Thyroid gland (tissue), 4 donors: ENCODE data around the gene BMERB1. TPM values are rescaled to one million over a fixed set of nuclear protein-coding genes. Genes with fewer than 3 reads are reported as not detected.

ENCODE experiments used
- DNase-seq, 2 donors: peaks; one replicate each; pipeline ENCODE4 v3.0.0-alpha.2; 2019
- H3K27ac ChIP-seq, 3 donors: fragments of 200-600 bp; sonication (generic); 1 replicate in 2 of 3; 2 replicates in 1 of 3; pipeline ENCODE4 v1.5.1; 2016 to 2019; ENCODE audit warnings: mild to moderate bottlenecking in 1 of 3, moderate library complexity in 1 of 3
- H3K27me3 ChIP-seq: fragments of 200-600 bp; sonication (generic); one replicate; pipeline ENCODE4 v1.5.1; 2019
- H3K36me3 ChIP-seq, 2 donors: fragments of 200-600 bp; sonication (generic); one replicate each; pipeline ENCODE4 v1.5.1; 2016 to 2019
- H3K4me1 ChIP-seq, 2 donors: fragments of 200-600 bp; sonication (generic); one replicate each; pipeline ENCODE4 v1.5.1; 2017 to 2019
- H3K4me3 ChIP-seq, 3 donors: fragments of 200-600 bp; sonication (generic); replicated peaks in 1 of 3; 1 replicate in 2 of 3; 2 replicates in 1 of 3; pipeline ENCODE4 v1.5.1; 2016; ENCODE audit warnings: mild to moderate bottlenecking in 1 of 3
- H3K9me3 ChIP-seq: fragments of 200-600 bp; sonication (generic); one replicate; pipeline ENCODE4 v1.5.1; 2017
- POLR2A ChIP-seq, 2 donors: fragments of 450-650 bp; IDR thresholded peaks; one replicate each; pipeline ENCODE4 v1.6.1; 2017; ENCODE audit warnings: antibody characterized with exemption in 2 of 2, mild to moderate bottlenecking in 2 of 2, moderate library complexity in 1 of 2
- WGBS, 2 donors: methylation state at CpG; one replicate each; pipeline ENCODE4 v1.1.5; 2017; 5-methylcytosine and 5-hydroxymethylcytosine counted together
- intact Hi-C: fragments of 100-400 bp; cut with DNase I; formaldehyde crosslinking; loops from one replicate; pipeline ENCODE4 v1.15.1; 2023
- total RNA-seq, 4 donors: library from RNA; depleted of rRNA; stranded (reverse); fragments of >200 nt; gene quantifications; one replicate each; pipeline ENCODE4 v1.2.3, GENCODE V29; 2016
- TF ChIP-seq, protein P1 (sequence below), 6 experiments: fragments of 200-600 bp in 3 of 6; fragments of 450-650 bp in 3 of 6; sonication (generic) in 3 of 6; IDR thresholded peaks; one replicate each; pipeline ENCODE4 v1.5.1; 2016 to 2019; ENCODE audit warnings: antibody characterized with exemption in 6 of 6, mild to moderate bottlenecking in 2 of 6, inconsistent platforms in 1 of 6, moderate library complexity in 1 of 6

The BMERB1 gene
- total RNA-seq, 4 donors from 2014 or later, result 13.7 to 31.0 (median 23.0) TPM

DNA sequence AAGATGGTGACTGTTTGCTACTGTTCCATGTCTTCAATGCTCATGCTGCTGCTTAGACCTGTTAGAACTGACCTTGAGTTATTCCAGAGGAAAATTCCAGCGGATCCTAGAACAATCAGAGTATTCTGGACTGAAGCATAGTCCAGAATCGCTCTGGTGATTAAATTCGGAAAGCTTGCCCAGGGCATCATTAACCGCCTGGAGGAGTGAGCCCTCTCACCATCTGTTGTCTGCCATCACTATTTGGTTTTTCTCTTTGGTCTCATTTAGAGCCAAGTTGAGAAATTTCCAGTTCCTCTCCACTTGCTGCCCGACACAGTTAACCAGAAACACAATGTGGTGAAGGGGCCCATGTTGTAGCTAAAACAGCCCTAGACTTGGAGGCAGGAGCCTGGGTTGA is 104.1 kb downstream of the BMERB1 start:
- DNase-seq, result no peak
- TF ChIP-seq, protein P1, sequence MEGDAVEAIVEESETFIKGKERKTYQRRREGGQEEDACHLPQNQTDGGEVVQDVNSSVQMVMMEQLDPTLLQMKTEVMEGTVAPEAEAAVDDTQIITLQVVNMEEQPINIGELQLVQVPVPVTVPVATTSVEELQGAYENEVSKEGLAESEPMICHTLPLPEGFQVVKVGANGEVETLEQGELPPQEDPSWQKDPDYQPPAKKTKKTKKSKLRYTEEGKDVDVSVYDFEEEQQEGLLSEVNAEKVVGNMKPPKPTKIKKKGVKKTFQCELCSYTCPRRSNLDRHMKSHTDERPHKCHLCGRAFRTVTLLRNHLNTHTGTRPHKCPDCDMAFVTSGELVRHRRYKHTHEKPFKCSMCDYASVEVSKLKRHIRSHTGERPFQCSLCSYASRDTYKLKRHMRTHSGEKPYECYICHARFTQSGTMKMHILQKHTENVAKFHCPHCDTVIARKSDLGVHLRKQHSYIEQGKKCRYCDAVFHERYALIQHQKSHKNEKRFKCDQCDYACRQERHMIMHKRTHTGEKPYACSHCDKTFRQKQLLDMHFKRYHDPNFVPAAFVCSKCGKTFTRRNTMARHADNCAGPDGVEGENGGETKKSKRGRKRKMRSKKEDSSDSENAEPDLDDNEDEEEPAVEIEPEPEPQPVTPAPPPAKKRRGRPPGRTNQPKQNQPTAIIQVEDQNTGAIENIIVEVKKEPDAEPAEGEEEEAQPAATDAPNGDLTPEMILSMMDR (IDR thresholded peaks at IDR 0.05), result no peak
- no peak for TF ChIP-seq POLR2A (IDR thresholded peaks at IDR 0.05)
- no peak overlapping the region for H3K27ac ChIP-seq
- intact Hi-C loops, result no loop called here
- no peaks in the 10 kb centered on the region for H3K9me3 ChIP-seq
- H3K36me3 ChIP-seq, result no peaks in the 10 kb centered on the region
- WGBS, 2 donors, result 86 to 89% methylated on average over 5 of the region's 5 CpGs
- no peaks in the 10 kb centered on the region for H3K27me3 ChIP-seq
- H3K4me3 ChIP-seq, result no peak overlapping the region
- H3K4me1 ChIP-seq, result no peaks in the 10 kb centered on the region

DNA sequence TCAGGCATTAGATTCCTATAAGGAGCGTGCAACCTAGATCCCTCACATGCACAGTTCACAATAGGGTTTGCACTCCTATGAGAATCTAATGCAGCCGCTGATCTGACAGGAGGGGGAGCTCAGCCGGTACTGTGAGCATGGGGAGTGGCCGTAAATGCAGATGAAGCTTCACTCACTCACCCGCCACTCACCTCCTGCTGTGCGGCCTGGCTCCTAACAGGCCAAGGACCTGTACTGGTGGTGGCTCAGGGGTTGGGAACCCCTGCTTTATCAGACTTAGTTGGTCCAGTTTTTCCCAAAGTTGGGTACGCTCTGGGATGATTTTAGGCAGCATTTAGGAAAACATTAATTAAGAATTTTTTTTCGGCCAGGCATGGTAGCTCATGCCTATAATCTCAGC is 104.8 kb downstream of the BMERB1 start:
- TF ChIP-seq, protein P1 (IDR thresholded peaks at IDR 0.05), result no peak
- TF ChIP-seq POLR2A (IDR thresholded peaks at IDR 0.05), result no peak
- Histone ChIP-seq H3K9me3 (no peaks in the 10 kb centered on the region), H3K4me3 (no peak overlapping the region), H3K36me3 (no peaks in the 10 kb centered on the region), H3K27me3 (no peaks in the 10 kb centered on the region), H3K27ac (no peak overlapping the region), H3K4me1 (no peaks in the 10 kb centered on the region)
- intact Hi-C loops, result no loop called here
- no peak for DNase-seq
- WGBS, 2 donors, result 72 to 77% methylated on average over 7 to 8 of the region's 8 CpGs

DNA sequence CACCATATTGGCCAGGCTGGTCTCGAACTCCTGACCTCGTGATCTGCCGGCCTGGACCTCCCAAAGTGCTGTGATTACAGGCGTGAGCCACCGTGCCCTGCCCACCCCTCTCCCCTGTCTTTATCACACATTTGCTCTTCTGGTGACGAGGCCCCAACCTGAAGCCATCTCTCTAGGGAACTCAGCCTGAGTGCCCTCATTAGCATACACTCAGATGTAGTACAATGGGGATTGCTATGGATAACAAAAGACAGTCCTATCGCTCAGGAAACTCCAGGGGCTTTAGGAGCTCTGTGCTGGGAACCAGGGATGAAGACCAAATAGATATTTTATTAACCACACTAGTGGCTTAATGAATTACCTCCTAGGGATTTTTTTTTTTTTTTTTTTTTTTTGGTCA is 107.9 kb downstream of the BMERB1 start:
- Histone ChIP-seq H3K27ac (no peak overlapping the region), H3K9me3 (no peaks in the 10 kb centered on the region), H3K36me3 (no peaks in the 10 kb centered on the region), H3K4me3 (no peak overlapping the region), H3K27me3 (no peaks in the 10 kb centered on the region), H3K4me1 (no peaks in the 10 kb centered on the region)
- DNase-seq, result no peak
- 90 to 91% methylated on average over 7 of the region's 7 CpGs for WGBS, 2 donors
- intact Hi-C loops, result no loop called here
- TF ChIP-seq, protein P1 (IDR thresholded peaks at IDR 0.05), result no peak
- no peak for TF ChIP-seq POLR2A (IDR thresholded peaks at IDR 0.05)

DNA sequence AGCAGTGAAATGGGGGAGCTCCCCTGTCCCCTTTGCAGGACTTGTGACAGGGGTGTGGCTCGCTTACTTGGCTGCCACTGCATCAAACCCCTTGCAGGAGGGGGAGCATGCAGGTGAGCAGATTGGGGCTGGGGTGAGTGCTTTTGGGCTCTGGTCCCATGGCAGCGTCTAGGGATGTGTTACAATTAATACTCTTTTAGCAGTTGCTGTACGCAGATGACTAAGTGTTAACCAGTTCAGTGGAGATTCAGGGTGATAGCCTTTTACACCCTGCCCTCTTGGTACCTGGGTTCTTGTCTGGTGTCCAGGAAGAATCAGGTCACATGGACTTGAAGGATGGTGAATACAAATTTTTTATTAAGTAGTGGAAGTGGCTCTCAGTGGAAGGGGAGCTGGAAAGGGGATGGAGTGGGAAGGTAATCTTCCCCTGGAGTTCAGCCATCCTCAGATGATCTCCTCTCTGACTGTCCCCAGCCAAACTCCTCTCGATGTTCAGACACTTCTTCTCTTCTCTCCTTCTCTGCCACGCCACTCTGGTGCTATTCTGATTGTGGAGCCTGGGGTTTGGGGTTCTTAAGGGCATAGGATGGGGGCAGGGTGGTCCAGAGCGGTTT is 108.5 kb downstream of the BMERB1 start:
- no peak overlapping the region for H3K27ac ChIP-seq
- no peaks in the 10 kb centered on the region for H3K27me3 ChIP-seq
- H3K9me3 ChIP-seq, result no peaks in the 10 kb centered on the region
- no peak overlapping the region for H3K4me3 ChIP-seq
- H3K4me1 ChIP-seq, result no peaks in the 10 kb centered on the region
- 89 to 91% methylated on average over 6 of the region's 6 CpGs for WGBS, 2 donors
- no peaks in the 10 kb centered on the region for H3K36me3 ChIP-seq
- no peak for DNase-seq
- TF ChIP-seq POLR2A (IDR thresholded peaks at IDR 0.05), result no peak
- TF ChIP-seq, protein P1 (IDR thresholded peaks at IDR 0.05), result no peak
- intact Hi-C loops, result no loop called here

DNA sequence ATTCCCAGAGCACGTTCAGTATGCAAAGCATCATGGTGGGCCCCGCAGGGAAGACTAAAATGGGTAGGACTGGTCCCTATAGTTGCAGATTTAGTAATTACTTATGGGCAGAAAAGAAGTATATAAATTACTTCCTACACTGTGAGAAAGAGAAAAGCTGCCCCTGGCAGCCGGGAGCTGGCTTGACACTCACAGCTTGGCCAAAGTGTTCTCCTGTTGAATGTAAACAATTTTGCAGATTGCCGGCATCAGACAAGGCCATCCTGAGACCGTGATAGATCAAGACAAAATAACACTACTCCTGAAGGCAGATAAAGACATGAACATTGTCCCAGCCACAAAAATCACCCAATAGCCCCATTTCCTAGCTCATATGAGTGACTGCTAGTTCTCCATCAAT is 110.0 kb downstream of the BMERB1 start:
- no peak overlapping the region for H3K4me3 ChIP-seq
- H3K36me3 ChIP-seq, result no peaks in the 10 kb centered on the region
- intact Hi-C loops, result no loop called here
- no peaks in the 10 kb centered on the region for H3K27me3 ChIP-seq
- TF ChIP-seq POLR2A (IDR thresholded peaks at IDR 0.05), result no peak
- TF ChIP-seq, protein P1 (IDR thresholded peaks at IDR 0.05), result no peak
- H3K4me1 ChIP-seq, result no peaks in the 10 kb centered on the region
- no peaks in the 10 kb centered on the region for H3K9me3 ChIP-seq
- no peak overlapping the region for H3K27ac ChIP-seq
- 83 to 89% methylated on average over 5 of the region's 5 CpGs for WGBS, 2 donors
- no peak for DNase-seq
